H9 (cell line): Measurements from ENCODE around the gene DAB1. TPM values are rescaled to one million over a fixed set of nuclear protein-coding genes. Genes with fewer than 3 reads are reported as not detected.
A peak's percentile ranks its signal among the peaks of the same experiment; 100 is the strongest.

Source experiments
- DNase-seq: peaks from one replicate; pipeline ENCODE4 v3.0.0-alpha.2; 2017
- H2AFZ ChIP-seq: one replicate; pipeline ENCODE4 v1.6.1; 2013; ENCODE audit warnings: mild to moderate bottlenecking, low read length, control low read depth, moderate library complexity
- H2AK5ac ChIP-seq: 2 replicates; pipeline ENCODE4 v1.6.1; 2013; ENCODE audit warnings: low read length, control low read depth, mixed read lengths; ENCODE audit not compliant: insufficient read length
- H2BK120ac ChIP-seq: one replicate; pipeline ENCODE4 v1.6.1; 2013; ENCODE audit warnings: low read depth, mild to moderate bottlenecking, low read length, control low read depth, inconsistent platforms; ENCODE audit not compliant: poor library complexity, severe bottlenecking
- H2BK12ac ChIP-seq: 2 replicates; pipeline ENCODE4 v1.6.1; 2013; ENCODE audit warnings: low read length, control low read depth, mixed read lengths, low read depth; ENCODE audit not compliant: insufficient read length
- H2BK15ac ChIP-seq: 2 replicates; pipeline ENCODE4 v1.6.1; 2013; ENCODE audit warnings: low read depth, low read length, control low read depth
- H2BK20ac ChIP-seq: one replicate; pipeline ENCODE4 v1.6.1; 2013; ENCODE audit warnings: low read depth, mild to moderate bottlenecking, low read length, control low read depth, inconsistent platforms; ENCODE audit not compliant: poor library complexity, severe bottlenecking
- H2BK5ac ChIP-seq: 2 replicates; pipeline ENCODE4 v1.6.1; 2013; ENCODE audit warnings: low read length, control low read depth, mixed read lengths; ENCODE audit not compliant: insufficient read length
- H3K14ac ChIP-seq: 2 replicates; pipeline ENCODE4 v1.6.1; 2013; ENCODE audit warnings: low read length, control low read depth; ENCODE audit not compliant: insufficient read depth
- H3K18ac ChIP-seq: 2 replicates; pipeline ENCODE4 v1.6.1; 2013; ENCODE audit warnings: low read depth, mild to moderate bottlenecking, mixed read lengths, low read length, control low read depth; ENCODE audit not compliant: insufficient read length
- H3K23ac ChIP-seq: 2 replicates; pipeline ENCODE4 v1.6.1; 2013; ENCODE audit warnings: low read length, control low read depth, mixed read lengths, low read depth; ENCODE audit not compliant: insufficient read length
- H3K23me2 ChIP-seq: 2 replicates; pipeline ENCODE4 v1.6.1; 2013; ENCODE audit warnings: low read depth, mild to moderate bottlenecking, mixed read lengths, low read length, control low read depth; ENCODE audit not compliant: insufficient read length, poor library complexity, severe bottlenecking
- H3K27ac ChIP-seq: 2 replicates; pipeline ENCODE4 v1.5.1; 2013; ENCODE audit warnings: low read length, control low read depth, mixed read lengths, low read depth; ENCODE audit not compliant: insufficient read length
- H3K27me3 ChIP-seq: 2 replicates; pipeline ENCODE4 v1.6.1; 2013; ENCODE audit warnings: low read length, control low read depth, inconsistent platforms; ENCODE audit not compliant: insufficient read depth
- H3K4ac ChIP-seq: 2 replicates; pipeline ENCODE4 v1.6.1; 2013; ENCODE audit warnings: low read depth, mild to moderate bottlenecking, control low read depth, inconsistent platforms, low read length, moderate library complexity
- H3K4me1 ChIP-seq: 2 replicates; pipeline ENCODE4 v1.6.1; 2013; ENCODE audit warnings: low read length, control low read depth, inconsistent platforms; ENCODE audit not compliant: insufficient read depth
- H3K4me2 ChIP-seq: 2 replicates; pipeline ENCODE4 v1.6.1; 2013; ENCODE audit warnings: low read length, control low read depth, mixed read lengths; ENCODE audit not compliant: insufficient read length, insufficient read depth
- H3K56ac ChIP-seq: 2 replicates; pipeline ENCODE4 v1.6.1; 2013; ENCODE audit warnings: low read depth, mild to moderate bottlenecking, mixed read lengths, low read length, control low read depth; ENCODE audit not compliant: insufficient read length
- H3K79me1 ChIP-seq: 2 replicates; pipeline ENCODE4 v1.6.1; 2013; ENCODE audit warnings: low read depth, mild to moderate bottlenecking, moderate library complexity, low read length, control low read depth, inconsistent platforms; ENCODE audit not compliant: insufficient read depth, poor library complexity, severe bottlenecking
- H3K79me2 ChIP-seq: 2 replicates; pipeline ENCODE4 v1.6.1; 2013; ENCODE audit warnings: low read length, control low read depth, inconsistent platforms; ENCODE audit not compliant: insufficient read depth
- H3K9ac ChIP-seq: 2 replicates; pipeline ENCODE4 v1.6.1; 2013; ENCODE audit warnings: low read length, control low read depth, mixed read lengths; ENCODE audit not compliant: insufficient read length; ENCODE audit errors: extremely low read depth
- H3K9me3 ChIP-seq: one replicate; pipeline ENCODE4 v1.6.1; 2013; ENCODE audit warnings: low read depth, low read length, inconsistent platforms; ENCODE audit not compliant: control insufficient read depth
- H3T11ph ChIP-seq: one replicate; pipeline ENCODE4 v1.6.1; 2013; ENCODE audit warnings: mild to moderate bottlenecking, low read length, control low read depth, inconsistent platforms
- H4K20me1 ChIP-seq: one replicate; pipeline ENCODE4 v1.6.1; 2013; ENCODE audit not compliant: control insufficient read depth, insufficient read length, insufficient read depth
- H4K5ac ChIP-seq: 2 replicates; pipeline ENCODE4 v1.6.1; 2013; ENCODE audit warnings: low read depth, mild to moderate bottlenecking, mixed read lengths, low read length, control low read depth; ENCODE audit not compliant: insufficient read length
- H4K8ac ChIP-seq: replicated peaks from 2 replicates; pipeline ENCODE4 v1.6.1; 2013; ENCODE audit warnings: low read length, control low read depth, mixed read lengths, low read depth; ENCODE audit not compliant: insufficient read length
- H4K91ac ChIP-seq: 2 replicates; pipeline ENCODE4 v1.6.1; 2013; ENCODE audit warnings: low read depth, mild to moderate bottlenecking, moderate library complexity, mixed read lengths, low read length, control low read depth; ENCODE audit not compliant: insufficient read length
- H3K27ac Mint-ChIP-seq, 3 experiments: 2 replicates in 2 of 3; 3 replicates in 1 of 3; pipeline ENCODE4 v1.8.0; 2020 to 2021; ENCODE audit warnings: mixed read lengths in 3 of 3, mild to moderate bottlenecking in 1 of 3, moderate library complexity in 1 of 3
- H3K27me3 Mint-ChIP-seq: 2 replicates; pipeline ENCODE4 v1.8.0; 2021; ENCODE audit warnings: low read depth, mild to moderate bottlenecking, moderate library complexity, mixed read lengths
- H3K36me3 Mint-ChIP-seq, 3 experiments: 2 replicates in 2 of 3; 3 replicates in 1 of 3; pipeline ENCODE4 v1.8.0; 2020 to 2021; ENCODE audit warnings: low read depth in 3 of 3, mixed read lengths in 3 of 3; ENCODE audit not compliant: insufficient read depth in 1 of 3
- H3K4me1 Mint-ChIP-seq, 2 experiments: 2 replicates each; pipeline ENCODE4 v1.8.0; 2020; ENCODE audit warnings: mixed read lengths in 2 of 2
- H3K4me3 Mint-ChIP-seq, 2 experiments: 2 replicates in 1 of 2; 3 replicates in 1 of 2; pipeline ENCODE4 v1.8.0; 2020 to 2021; ENCODE audit warnings: mild to moderate bottlenecking in 2 of 2, mixed read lengths in 2 of 2, moderate library complexity in 1 of 2
- H3K9me3 Mint-ChIP-seq, 2 experiments: 2 replicates in 1 of 2; 3 replicates in 1 of 2; pipeline ENCODE4 v1.8.0; 2020; ENCODE audit warnings: mild to moderate bottlenecking in 2 of 2, mixed read lengths in 2 of 2, moderate library complexity in 1 of 2
- CTCF ChIP-seq: fragments of 200-600 bp; sonication (generic); conservative IDR thresholded peaks from 3 replicates; pipeline ENCODE4 v1.8.0; 2021; ENCODE audit warnings: antibody characterized with exemption, mild to moderate bottlenecking
- WGBS: extraction: QIAGEN DNeasy Blood & Tissue Kit; methylation state at CpG from one replicate; pipeline ENCODE4 v1.1.7; 2013; ENCODE audit warnings: missing lambda C conversion rate, low lambda C conversion rate, mixed read lengths; ENCODE audit not compliant: insufficient read length; ENCODE audit errors: extremely low coverage; 5-methylcytosine and 5-hydroxymethylcytosine counted together
- total RNA-seq: library from RNA; stranded (reverse); gene quantifications from 2 replicates; pipeline ENCODE4 v1.2.1, GENCODE V29; 2021

The DAB1 gene
- total RNA-seq, 1 experiment from 2014 or later: 9.3 TPM

- H2BK20ac ChIP-seq: no peak overlapping the region
- H2BK5ac ChIP-seq: no peak overlapping the region
- H3K9me3 ChIP-seq: no peaks in the 10 kb centered on the region
- WGBS: no CpG with 5 or more reads among the region's 3 CpGs
- H3K79me1 ChIP-seq: no peaks in the 10 kb centered on the region
- H4K5ac ChIP-seq: no peak overlapping the region
- Mint-ChIP-seq H3K4me1 (no peaks in the 10 kb centered on the region), H3K36me3 (no peaks in the 10 kb centered on the region), H3K27me3 (no peaks in the 10 kb centered on the region), H3K9me3 (no peaks in the 10 kb centered on the region), H3K4me3 (no peak overlapping the region), H3K27ac (no peak overlapping the region)
- no peak for DNase-seq
- H2BK120ac ChIP-seq: no peak overlapping the region
- H3K14ac ChIP-seq: no peak overlapping the region
- H3K23me2 ChIP-seq: no peaks in the 10 kb centered on the region
- H3K23ac ChIP-seq: no peak overlapping the region
- no peak overlapping the region for H2BK15ac ChIP-seq
- H2AK5ac ChIP-seq: no peak overlapping the region
- H4K8ac ChIP-seq: no peak overlapping the region
- no peak overlapping the region for H2AFZ ChIP-seq
- H3K79me2 ChIP-seq: no peaks in the 10 kb centered on the region
- no peaks in the 10 kb centered on the region for H3K4me1 ChIP-seq
- no peak overlapping the region for H3K9ac ChIP-seq
- no peaks in the 10 kb centered on the region for H4K20me1 ChIP-seq
- no peak overlapping the region for H3T11ph ChIP-seq
- H3K27ac ChIP-seq: no peak overlapping the region
- no peak overlapping the region for H3K56ac ChIP-seq
- H3K4ac ChIP-seq: no peak overlapping the region
- no peaks in the 10 kb centered on the region for H3K27me3 ChIP-seq
- peak; percentile 28; the same call in 1 of the 3 replicates for TF ChIP-seq CTCF
- no peak overlapping the region for H2BK12ac ChIP-seq
- no peak overlapping the region for H4K91ac ChIP-seq
- H3K18ac ChIP-seq: no peak overlapping the region
- H3K4me2 ChIP-seq: no peak overlapping the region
These were observed 130.6 kb downstream of the DAB1 start for GRCh38 chr1:57293214-57293613.
